HG02798 (cell line): ENCODE results near the gene RGS5.

Experiments
- ATAC-seq: cut with Tn5 transposase; IDR thresholded peaks from one replicate; pipeline ENCODE4 v1.9.1; 2021; ENCODE audit warnings: mild to moderate bottlenecking; ENCODE audit not compliant: unreplicated experiment, poor library complexity

RGS5 gene

GRCh38 chr1:163093579-163093978 lies 109.1 kb downstream of the RGS5 start:
- no peak for ATAC-seq

DNA sequence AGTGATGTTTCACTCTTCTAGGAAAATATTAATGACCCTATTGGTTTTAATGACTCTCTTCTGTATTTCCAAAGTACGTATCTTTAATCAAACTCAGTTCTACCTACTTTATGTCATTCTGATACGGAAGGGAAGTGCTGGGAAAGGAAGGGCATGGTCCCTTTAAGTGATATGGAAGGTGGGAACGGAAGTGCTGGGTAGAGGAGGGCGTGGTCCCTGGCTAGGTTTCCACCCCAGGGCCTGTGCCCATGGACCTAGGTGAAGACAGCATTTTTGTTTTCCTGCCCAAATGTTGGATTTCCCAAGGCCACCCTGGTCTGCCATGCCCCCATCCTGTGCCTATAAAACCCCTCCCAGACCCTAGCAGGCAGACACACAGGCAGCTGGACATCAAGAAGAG lies 109.5 kb downstream of the RGS5 start:
- no peak for ATAC-seq
